K562 (cell line): ENCODE data around the gene CNKSR3. TPM values are rescaled to one million over a fixed set of nuclear protein-coding genes. Genes with fewer than 3 reads are reported as not detected.

Experiments
- ATAC-seq: fragments of 200-7000 bp; cut with Tn5 transposase; 3 replicates; pipeline ENCODE4 v1.9.1; 2020; ENCODE audit warnings: moderate library complexity
- BruUV-seq: library from RNA; stranded (reverse); fragments of 400-500 nt; replicated peaks from 2 replicates; lab custom pipeline; 2021; lab: Mats Ljungman, UMichigan
- CTCF ChIA-PET: fragments of 300-600 bp; formaldehyde crosslinking; extraction: SDS; loops from one replicate; lab custom pipeline; 2021; ENCODE audit warnings: low intra/inter-chr PET ratio; lab: Yijun Ruan, JAX
- POLR2A ChIA-PET: fragments of 300-600, 350-650 bp; sonication (Branson Sonifier 250); formaldehyde crosslinking; extraction: SDS; loops from one replicate; lab custom pipeline; 2021; ENCODE audit warnings: antibody characterized with exemption, inconsistent platforms; lab: Yijun Ruan, JAX
- DNase-seq, 4 experiments: peaks; one replicate each; pipeline versions ENCODE4 v3.0.0 to v3.0.0-alpha.2; 2011 to 2018; ENCODE audit warnings: low spot score in 3 of 4, mixed read lengths in 3 of 4; ENCODE audit errors: extremely low read depth in 1 of 4
- FAIRE-seq: peaks from 2 replicates; lab custom pipeline; 2011; peaks lifted over from hg19 to GRCh38; lab: Jason Lieb, UNC
- H2AFZ ChIP-seq: 2 replicates; pipeline ENCODE4 v1.6.0; 2011; ENCODE audit warnings: low read depth, low read length, control low read depth, inconsistent platforms
- H3K27ac ChIP-seq: fragments of 200-600 bp; 3 replicates; pipeline ENCODE4 v1.8.0; 2011; ENCODE audit warnings: low read depth, mild to moderate bottlenecking, control low read depth, inconsistent platforms, low read length, moderate library complexity, mixed read lengths; ENCODE audit errors: extremely low read depth
- H3K27me3 ChIP-seq, 2 experiments: fragments of 300-600 bp in 1 of 2; 2 replicates in 1 of 2; 3 replicates in 1 of 2; pipeline versions ENCODE4 v1.6.0 to v1.8.0; 2011; ENCODE audit warnings: inconsistent platforms in 2 of 2, low read length in 2 of 2, mild to moderate bottlenecking in 1 of 2, mixed read lengths in 1 of 2, moderate library complexity in 1 of 2; ENCODE audit not compliant: control insufficient read depth in 2 of 2, insufficient read depth in 2 of 2
- H3K36me3 ChIP-seq: fragments of 300-600 bp; 3 replicates; pipeline ENCODE4 v1.8.0; 2011; ENCODE audit warnings: mild to moderate bottlenecking, low read length, inconsistent platforms; ENCODE audit not compliant: control insufficient read depth, insufficient read depth
- H3K4me1 ChIP-seq, 2 experiments: fragments of 200-600 bp in 1 of 2; replicated peaks in 1 of 2; 2 replicates in 1 of 2; 3 replicates in 1 of 2; pipeline versions ENCODE4 v1.5.1 to v1.8.0; 2011; ENCODE audit warnings: inconsistent platforms in 2 of 2, low read length in 2 of 2, mild to moderate bottlenecking in 1 of 2, mixed read lengths in 1 of 2, moderate library complexity in 1 of 2; ENCODE audit not compliant: control insufficient read depth in 2 of 2, insufficient read depth in 2 of 2
- H3K4me2 ChIP-seq: 2 replicates; pipeline ENCODE4 v1.6.1; 2011; ENCODE audit warnings: low read length, control low read depth, inconsistent platforms, mixed read lengths; ENCODE audit not compliant: insufficient read depth
- H3K4me3 ChIP-seq: fragments of 200-600 bp; sonication (generic), shearing (Covaris generic); 2 replicates; pipeline ENCODE4 v1.5.1; 2016; ENCODE audit warnings: control low read depth, inconsistent platforms
- H3K79me2 ChIP-seq: fragments of 200-600 bp; 3 replicates; pipeline ENCODE4 v1.8.0; 2011; ENCODE audit warnings: low read length, inconsistent platforms; ENCODE audit not compliant: control insufficient read depth, insufficient read depth
- H3K9ac ChIP-seq, 2 experiments: 2 replicates each; pipeline versions ENCODE4 v1.6.0 to v1.6.1; 2011; ENCODE audit warnings: low read depth in 2 of 2, low read length in 2 of 2, control low read depth in 1 of 2, inconsistent platforms in 1 of 2, mild to moderate bottlenecking in 1 of 2, mixed read lengths in 1 of 2; ENCODE audit not compliant: insufficient read depth in 1 of 2
- H3K9me1 ChIP-seq: one replicate; pipeline ENCODE4 v1.6.0; 2011; ENCODE audit warnings: inconsistent platforms, mild to moderate bottlenecking, low read length, moderate library complexity; ENCODE audit not compliant: control insufficient read depth, insufficient read depth
- H3K9me3 ChIP-seq: replicated peaks from 2 replicates; pipeline ENCODE4 v1.5.1; 2011; ENCODE audit warnings: low read depth, low read length, inconsistent platforms; ENCODE audit not compliant: control insufficient read depth, insufficient read depth
- H4K20me1 ChIP-seq: replicated peaks from 2 replicates; pipeline ENCODE4 v1.6.1; 2011; ENCODE audit warnings: low read length, inconsistent platforms, mixed read lengths; ENCODE audit not compliant: control insufficient read depth, insufficient read depth
- ADNP ChIP-seq: fragments of 200-800 bp; sonication (Bioruptor generic); IDR thresholded peaks from 2 replicates; pipeline ENCODE4 v1.6.1; 2016; ENCODE audit warnings: missing genetic modification characterization, missing compliant biosample characterization
- ATF1 ChIP-seq, 2 experiments: fragments of 450-650 bp in 1 of 2; IDR thresholded peaks; 2 replicates each; pipeline ENCODE4 v1.6.1; 2016; ENCODE audit warnings: missing compliant biosample characterization in 1 of 2, missing genetic modification characterization in 1 of 2
- ATF7 ChIP-seq: fragments of 450-650 bp; IDR thresholded peaks from 2 replicates; pipeline ENCODE4 v1.7.1; 2014; ENCODE audit warnings: mild to moderate bottlenecking, moderate library complexity
- BRD9 ChIP-seq: fragments of 450-650 bp; IDR thresholded peaks from 2 replicates; pipeline ENCODE4 v1.6.1; 2018; ENCODE audit warnings: low read depth; ENCODE audit not compliant: partially characterized antibody
- CREM ChIP-seq: IDR thresholded peaks from 2 replicates; pipeline ENCODE4 v1.6.1; 2014; ENCODE audit warnings: antibody characterized with exemption, low read depth
- JUN ChIP-seq, 2 experiments: sonication (generic) in 1 of 2; formaldehyde crosslinking in 1 of 2; IDR thresholded peaks; 2 replicates each; pipeline versions ENCODE4 v1.6.1 to v1.8.0; 2012 to 2022; ENCODE audit warnings: borderline replicate concordance in 2 of 2, mild to moderate bottlenecking in 2 of 2, improper control_type of control experiment in 1 of 2, low read depth in 1 of 2, low read length in 1 of 2, missing genetic modification reagents in 1 of 2
- JUNB ChIP-seq: fragments of 450-650 bp; formaldehyde crosslinking; conservative IDR thresholded peaks from 2 replicates; pipeline ENCODE4 v1.4.0; 2020; ENCODE audit warnings: mild to moderate bottlenecking
- JUND ChIP-seq, 2 experiments: IDR thresholded peaks; 2 replicates in 1 of 2; 3 replicates in 1 of 2; pipeline ENCODE4 v1.6.1; 2011; ENCODE audit warnings: borderline replicate concordance in 2 of 2, low read depth in 2 of 2, low read length in 2 of 2, improper control_type of control experiment in 1 of 2, missing biosample characterization in 1 of 2, missing genetic modification characterization in 1 of 2, missing genetic modification reagents in 1 of 2
- KDM1A ChIP-seq, 2 experiments: fragments of 450-650 bp; IDR thresholded peaks; 2 replicates each; pipeline ENCODE4 v1.6.1; 2016; ENCODE audit warnings: mild to moderate bottlenecking in 2 of 2
- PHF21A ChIP-seq: fragments of 450-650 bp; IDR thresholded peaks from 2 replicates; pipeline ENCODE4 v1.6.1; 2017; ENCODE audit warnings: low read depth, borderline replicate concordance
- PHTF2 ChIP-seq: fragments of 250-450 bp; sonication (Bioruptor Pico); IDR thresholded peaks from 2 replicates; pipeline ENCODE4 v1.5.0; 2021; ENCODE audit warnings: mild to moderate bottlenecking
- POLR3G ChIP-seq: IDR thresholded peaks from 2 replicates; pipeline ENCODE4 v1.6.1; 2011; ENCODE audit not compliant: insufficient read length, insufficient replicate concordance; ENCODE audit errors: extremely low read depth
- PRPF4 ChIP-seq: fragments of 200-400 bp; formaldehyde crosslinking; IDR thresholded peaks from one replicate; pipeline ENCODE4 v1.6.1; 2017; ENCODE audit warnings: low read length, low read depth, mild to moderate bottlenecking; ENCODE audit not compliant: insufficient read depth, poor library complexity, severe bottlenecking
- THRA ChIP-seq: fragments of 450-650 bp; IDR thresholded peaks from 2 replicates; pipeline ENCODE4 v1.6.1; 2017; ENCODE audit warnings: mild to moderate bottlenecking, moderate library complexity
- WGBS: fragments of 100-300 bp; shearing (Covaris generic); methylation state at CpG from one replicate; pipeline ENCODE4 v1.1.6; 2016; ENCODE audit warnings: low coverage, mixed read lengths; ENCODE audit not compliant: insufficient coverage; ENCODE audit errors: missing lambda C conversion rate; 5-methylcytosine and 5-hydroxymethylcytosine counted together
- in situ Hi-C: fragments of 300-500 bp; cut with MboI; formaldehyde crosslinking; loops from 4 replicates; pipeline ENCODE4 v1.15.0; 2018; ENCODE audit warnings: inconsistent platforms, mixed read lengths
- intact Hi-C: fragments of 100-400 bp; cut with micrococcal nuclease; formaldehyde crosslinking; loops from 2 replicates; pipeline ENCODE4 v1.14.2; 2022
- polyA plus RNA-seq, 8 experiments: library from polyadenylated mRNA; depleted of rRNA in 4 of 8; stranded (reverse) in 5 of 8; unstranded in 3 of 8; fragments of >200 nt; fragmentation: Nextera tagmentation in 2 of 8; fragmentation: Illumina TruSeq in 1 of 8; extraction: Ambion mirVana in 2 of 8; extraction: Trizol in 1 of 8; gene quantifications; 2 replicates each; pipeline versions ENCODE4 v1.2.1 to v1.2.3, GENCODE V29; 2011 to 2014; ENCODE audit warnings: inconsistent platforms in 1 of 8, missing spikeins in 1 of 8
- total RNA-seq, 7 experiments: library from RNA; depleted of rRNA in 6 of 7; stranded (reverse); fragments of >200 nt in 6 of 7; fragmentation: Illumina TruSeq in 2 of 7; extraction: Trizol in 2 of 7; gene quantifications; 2 replicates each; pipeline versions ENCODE4 v1.2.1 to v1.2.3, GENCODE V29; 2011 to 2021; ENCODE audit warnings: low replicate concordance in 1 of 7
- TF ChIP-seq, protein P1 (sequence below), 2 experiments: fragments of 450-650 bp in 1 of 2; sonication (generic) in 1 of 2; formaldehyde crosslinking in 1 of 2; IDR thresholded peaks in 1 of 2; conservative IDR thresholded peaks in 1 of 2; 2 replicates each; pipeline versions ENCODE4 v1.6.1 to v1.8.1; 2016 to 2023; ENCODE audit warnings: mild to moderate bottlenecking in 2 of 2, moderate library complexity in 2 of 2, inconsistent platforms in 1 of 2, missing genetic modification reagents in 1 of 2

CNKSR3 gene
- total and polyA plus RNA-seq, 9 of the 15 experiments (the other 6 are each of a cell fraction or from before 2014, with no cell fraction given), result 4.5 to 29.6 (median 9.5) TPM

GRCh38 chr6:154501578-154501868 is 9.0 kb downstream of the CNKSR3 start:
- no peak overlapping the region for H3K27ac ChIP-seq
- H3K9ac ChIP-seq, result no peak overlapping the region
- no TSS peak for BruUV-seq
- in situ Hi-C loops, result loop anchor here (25.0 kb wide), 1 partner anchor 1514 kb away; the partner anchor contains the start of gene FBXO5
- H3K4me2 ChIP-seq, result no peak overlapping the region
- no peak overlapping the region for H3K4me3 ChIP-seq
- no peaks in the 10 kb centered on the region for H3K27me3 ChIP-seq
- ChIA-PET CTCF (no interaction called here), POLR2A (interaction anchor here (1.7 kb wide), 1 partner anchor 9 kb away, joined by 12 read pairs; the partner anchor contains the start of gene CNKSR3)
- 30% methylated on average over 4 of the region's 4 CpGs for WGBS
- H3K36me3 ChIP-seq, result peaks cover 24% of the 10 kb centered on the region
- ATAC-seq (peak; percentile 18), DNase-seq (peak in 2 of 4 experiments; percentile 68 to 72), FAIRE-seq (no peak)
- no peaks in the 10 kb centered on the region for H3K9me3 ChIP-seq
- H4K20me1 ChIP-seq, result no peaks in the 10 kb centered on the region; the same call in 1 of the 2 replicates
- intact Hi-C loops, result loop anchor here (5.0 kb wide), 1 partner anchor 64 kb away; no protein-coding TSS in a partner anchor
- H2AFZ ChIP-seq, result no peak overlapping the region
- H3K9me1 ChIP-seq, result no peaks in the 10 kb centered on the region
- peaks cover 92% of the 10 kb centered on the region for H3K79me2 ChIP-seq
- H3K4me1 ChIP-seq, result peaks cover 5 to 6% of the 10 kb centered on the region in 2 experiments; a peak in 4 of 5 replicates
- TF ChIP-seq JUNB (CRISPR knock-in tag), result peak; percentile 80
- no peak for TF ChIP-seq THRA
- peak; percentile 48; the same call in 1 of the 2 replicates for TF ChIP-seq JUN (IDR thresholded peaks at IDR 0.05; ENCODE audit: borderline replicate concordance, low read depth, low read length)
- no peak for TF ChIP-seq JUN (CRISPR knock-in tag; IDR thresholded peaks at IDR 0.05; ENCODE audit: borderline replicate concordance)
- TF ChIP-seq JUND (IDR thresholded peaks at IDR 0.05; ENCODE audit: borderline replicate concordance, low read depth, low read length), result peak; percentile 86
- TF ChIP-seq JUND (tag; IDR thresholded peaks at IDR 0.05; ENCODE audit: borderline replicate concordance, low read depth, low read length), result peak; percentile 71; the same call in 2 of the 3 replicates
- TF ChIP-seq ATF1 (CRISPR knock-in tag; IDR thresholded peaks at IDR 0.05), result no peak
- TF ChIP-seq ATF1 (tag; IDR thresholded peaks at IDR 0.05), result peak; percentile 70
- peak; percentile 55 to 62 for TF ChIP-seq KDM1A (IDR thresholded peaks at IDR 0.05)
- no peak for TF ChIP-seq PHF21A
- TF ChIP-seq CREM, result peak; percentile 63; the same call in 1 of the 2 replicates
- no peak for TF ChIP-seq PRPF4
- TF ChIP-seq, protein P1, sequence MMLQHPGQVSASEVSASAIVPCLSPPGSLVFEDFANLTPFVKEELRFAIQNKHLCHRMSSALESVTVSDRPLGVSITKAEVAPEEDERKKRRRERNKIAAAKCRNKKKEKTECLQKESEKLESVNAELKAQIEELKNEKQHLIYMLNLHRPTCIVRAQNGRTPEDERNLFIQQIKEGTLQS (IDR thresholded peaks at IDR 0.05), result peak; percentile 98
- TF ChIP-seq, protein P1 (CRISPR knock-in tag; conservative IDR thresholded peaks at IDR 0.05), result no peak
- TF ChIP-seq BRD9, result no peak
- no peak for TF ChIP-seq PHTF2 (CRISPR knock-in tag)
- 0 out of 2 replicates have a peak, but pooled peaks have one; percentile 29 for TF ChIP-seq ADNP (tag)
- TF ChIP-seq ATF7, result peak; percentile 95
- TF ChIP-seq POLR3G, result no peak
